ENCODE measurements around the gene UCHL3. TPM values are rescaled to one million over a fixed set of nuclear protein-coding genes. Genes with fewer than 3 reads are reported as not detected.

UCHL3 gene
- total RNA-seq, 2 experiments from 2014 or later: 24.8 to 25.4 TPM

GRCh38 chr13:75566658-75567057 is 17.1 kb downstream of the UCHL3 start:
- Mint-ChIP-seq H3K4me1 (no peaks in the 10 kb centered on the region), H3K27me3 (no peaks in the 10 kb centered on the region), H3K9me3 (no peaks in the 10 kb centered on the region), H3K36me3 (peaks cover 11% of the 10 kb centered on the region), H3K4me3 (no peak overlapping the region), H3K27ac (no peak overlapping the region)
- no peak for DNase-seq
- POLR2A ChIA-PET: no interaction called here
- ATAC-seq (ENCODE audit: low read depth): no peak

- Mint-ChIP-seq H3K9me3 (no peaks in the 10 kb centered on the region), H3K27me3 (no peaks in the 10 kb centered on the region), H3K4me3 (no peak overlapping the region), H3K4me1 (no peaks in the 10 kb centered on the region), H3K36me3 (peaks cover 34% of the 10 kb centered on the region), H3K27ac (no peak overlapping the region)
- DNase-seq (no peak), ATAC-seq (ENCODE audit: low read depth) (no peak)
- POLR2A ChIA-PET: no interaction called here
Observed at GRCh38 chr13:75569576-75569975, 20.0 kb downstream of the UCHL3 start.

DNA sequence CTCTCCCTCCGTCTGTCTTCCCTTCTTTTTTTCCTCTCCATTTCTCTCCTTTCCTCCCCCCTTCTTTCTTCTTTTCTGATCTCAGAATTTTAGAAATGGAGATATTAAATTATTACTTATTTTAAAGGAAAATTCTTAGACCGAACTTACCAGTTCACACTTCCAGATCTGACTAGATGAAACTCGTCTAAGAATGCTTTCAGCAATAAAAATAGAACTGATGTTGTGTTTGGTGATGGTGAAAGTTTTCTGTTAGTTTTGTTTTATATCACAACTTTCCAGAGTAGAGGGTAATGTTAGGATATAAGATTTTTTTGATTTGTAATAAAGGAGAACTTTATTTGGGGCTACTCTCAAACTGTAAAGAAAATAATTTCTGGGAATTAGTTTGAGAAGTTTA is 29.9 kb downstream of the UCHL3 start:
- POLR2A ChIA-PET: no interaction called here
- no peaks in the 10 kb centered on the region for H3K27me3 Mint-ChIP-seq
- no peak overlapping the region for H3K4me3 Mint-ChIP-seq
- DNase-seq (no peak), ATAC-seq (ENCODE audit: low read depth) (no peak)
- peaks cover 1% of the 10 kb centered on the region for H3K4me1 Mint-ChIP-seq
- H3K9me3 Mint-ChIP-seq: peaks cover 6% of the 10 kb centered on the region
- no peak overlapping the region for H3K27ac Mint-ChIP-seq
- peaks cover 40% of the 10 kb centered on the region for H3K36me3 Mint-ChIP-seq

DNA sequence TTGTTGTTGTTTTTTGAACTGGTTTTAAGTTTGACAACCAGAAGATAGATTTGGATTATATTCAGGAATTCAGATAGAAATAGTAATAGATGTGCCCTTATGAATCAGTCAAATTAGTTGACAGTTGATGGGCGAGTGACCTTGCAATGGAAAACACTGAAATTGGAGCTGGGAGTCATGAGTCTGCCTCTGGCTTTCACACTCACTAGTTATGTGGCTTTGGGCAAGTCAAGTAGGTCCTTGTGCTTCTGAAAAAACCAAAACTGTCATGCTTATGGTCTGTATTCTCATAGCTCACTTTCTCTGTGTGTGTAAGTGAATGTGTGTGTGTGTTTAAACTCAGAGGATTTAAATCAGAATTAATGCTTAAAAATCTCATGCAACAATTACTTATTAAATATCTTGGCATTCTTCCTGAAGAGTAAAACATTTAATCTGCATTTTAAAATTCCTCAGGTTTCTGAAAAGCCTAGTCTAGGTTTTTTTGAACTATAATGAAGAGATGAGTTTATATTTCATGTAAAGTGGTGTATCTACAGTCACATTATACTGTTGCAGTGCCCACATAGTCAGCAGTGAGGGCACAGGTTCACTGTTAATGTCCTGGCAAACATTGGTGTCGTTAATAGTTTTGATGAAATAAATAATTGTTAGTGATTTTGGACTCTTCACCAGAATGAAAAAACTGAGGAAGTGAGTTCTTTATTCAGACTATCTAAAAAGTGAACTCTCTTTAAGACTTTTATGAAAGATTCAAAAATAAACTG is 32.5 kb downstream of the UCHL3 start:
- Mint-ChIP-seq H3K27me3 (no peaks in the 10 kb centered on the region), H3K36me3 (peaks cover 36% of the 10 kb centered on the region), H3K9me3 (peaks cover 9% of the 10 kb centered on the region), H3K27ac (no peak overlapping the region), H3K4me3 (no peak overlapping the region), H3K4me1 (peaks cover 1% of the 10 kb centered on the region)
- no peak for ATAC-seq (ENCODE audit: low read depth)
- DNase-seq: no peak
- POLR2A ChIA-PET: no interaction called here

GRCh38 chr13:75583091-75583490 is 33.5 kb downstream of the UCHL3 start:
- POLR2A ChIA-PET: no interaction called here
- Mint-ChIP-seq H3K27me3 (no peaks in the 10 kb centered on the region), H3K9me3 (peaks cover 9% of the 10 kb centered on the region), H3K4me1 (peaks cover 1% of the 10 kb centered on the region), H3K27ac (no peak overlapping the region), H3K36me3 (peaks cover 39% of the 10 kb centered on the region), H3K4me3 (no peak overlapping the region)
- ATAC-seq (ENCODE audit: low read depth) (no peak), DNase-seq (no peak)

- ATAC-seq (ENCODE audit: low read depth) (no peak), DNase-seq (no peak)
- POLR2A ChIA-PET: no interaction called here
- peaks cover 44% of the 10 kb centered on the region for H3K36me3 Mint-ChIP-seq
- H3K27me3 Mint-ChIP-seq: no peaks in the 10 kb centered on the region
- H3K4me3 Mint-ChIP-seq: no peak overlapping the region
- H3K9me3 Mint-ChIP-seq: peaks cover 10% of the 10 kb centered on the region
- no peak overlapping the region for H3K27ac Mint-ChIP-seq
- no peaks in the 10 kb centered on the region for H3K4me1 Mint-ChIP-seq
Observed at GRCh38 chr13:75585153-75585552, 35.6 kb downstream of the UCHL3 start.

- DNase-seq (no peak), ATAC-seq (ENCODE audit: low read depth) (no peak)
- no peak overlapping the region for H3K4me3 Mint-ChIP-seq
- no peaks in the 10 kb centered on the region for H3K4me1 Mint-ChIP-seq
- H3K36me3 Mint-ChIP-seq: peaks cover 39% of the 10 kb centered on the region
- H3K9me3 Mint-ChIP-seq: peaks cover 11% of the 10 kb centered on the region
- H3K27me3 Mint-ChIP-seq: no peaks in the 10 kb centered on the region
- POLR2A ChIA-PET: no interaction called here
- H3K27ac Mint-ChIP-seq: no peak overlapping the region
Observed at GRCh38 chr13:75587679-75588078, 38.1 kb downstream of the UCHL3 start.

- Mint-ChIP-seq H3K27ac (no peak overlapping the region), H3K4me3 (no peak overlapping the region), H3K9me3 (no peaks in the 10 kb centered on the region), H3K36me3 (peaks cover 25% of the 10 kb centered on the region), H3K27me3 (no peaks in the 10 kb centered on the region), H3K4me1 (no peaks in the 10 kb centered on the region)
- DNase-seq (no peak), ATAC-seq (ENCODE audit: low read depth) (no peak)
- POLR2A ChIA-PET: no interaction called here
Observed at GRCh38 chr13:75596657-75597182, 47.1 kb downstream of the UCHL3 start.

DNA sequence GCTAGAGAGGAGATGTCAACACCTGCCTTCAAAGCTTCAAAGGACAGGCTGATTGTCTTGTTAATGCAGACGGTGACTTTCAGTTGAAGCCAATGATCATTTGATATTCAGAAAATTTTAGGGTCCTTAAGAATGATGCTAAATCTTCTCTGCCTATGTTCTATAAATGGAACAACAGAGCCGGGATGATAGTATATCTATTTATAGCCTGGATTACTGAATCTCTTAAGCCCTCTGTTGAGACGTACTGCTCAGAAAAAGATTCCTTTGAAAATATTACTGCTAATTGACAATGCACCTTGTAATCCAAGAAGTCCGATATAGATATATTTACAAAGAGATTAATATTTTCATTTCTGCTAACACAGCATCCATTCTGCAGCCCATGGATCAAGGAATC is 50.8 kb downstream of the UCHL3 start:
- Mint-ChIP-seq H3K36me3 (peaks cover 19% of the 10 kb centered on the region), H3K9me3 (no peaks in the 10 kb centered on the region), H3K27ac (no peak overlapping the region), H3K27me3 (no peaks in the 10 kb centered on the region), H3K4me1 (no peaks in the 10 kb centered on the region), H3K4me3 (no peak overlapping the region)
- DNase-seq (no peak), ATAC-seq (ENCODE audit: low read depth) (no peak)
- POLR2A ChIA-PET: no interaction called here

- POLR2A ChIA-PET: no interaction called here
- DNase-seq (no peak), ATAC-seq (ENCODE audit: low read depth) (no peak)
- no peak overlapping the region for H3K4me3 Mint-ChIP-seq
- no peak overlapping the region for H3K27ac Mint-ChIP-seq
- H3K4me1 Mint-ChIP-seq: no peaks in the 10 kb centered on the region
- no peaks in the 10 kb centered on the region for H3K9me3 Mint-ChIP-seq
- H3K36me3 Mint-ChIP-seq: peaks cover 21% of the 10 kb centered on the region
- H3K27me3 Mint-ChIP-seq: no peaks in the 10 kb centered on the region
Observed at GRCh38 chr13:75603038-75603437, 53.4 kb downstream of the UCHL3 start.

- H3K27ac Mint-ChIP-seq: no peak overlapping the region
- no peaks in the 10 kb centered on the region for H3K27me3 Mint-ChIP-seq
- POLR2A ChIA-PET: no interaction called here
- H3K36me3 Mint-ChIP-seq: peaks cover 13% of the 10 kb centered on the region
- no peak overlapping the region for H3K4me3 Mint-ChIP-seq
- no peaks in the 10 kb centered on the region for H3K9me3 Mint-ChIP-seq
- H3K4me1 Mint-ChIP-seq: no peaks in the 10 kb centered on the region
- DNase-seq: no peak
- no peak for ATAC-seq (ENCODE audit: low read depth)
Observed at GRCh38 chr13:75607447-75607846, 57.9 kb downstream of the UCHL3 start.

DNA sequence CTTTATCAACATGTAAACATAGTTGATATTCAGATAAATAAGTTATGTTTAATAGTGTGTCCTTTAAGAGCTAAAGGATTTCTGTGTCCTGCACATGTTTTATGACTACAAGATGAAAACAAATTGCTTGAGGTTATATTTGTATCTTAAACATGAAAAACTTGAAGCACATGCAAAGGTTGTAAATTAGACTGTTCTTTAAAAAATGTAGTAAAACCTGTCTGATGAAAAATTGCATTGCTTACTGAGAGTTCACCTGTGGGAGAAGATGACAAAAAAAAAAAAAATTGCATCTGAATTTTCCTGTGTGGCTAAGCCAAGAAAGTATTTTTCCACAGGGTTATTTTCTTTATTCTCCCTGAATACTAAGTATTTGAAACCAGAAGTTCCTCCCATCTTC is 60.9 kb downstream of the UCHL3 start:
- H3K4me3 Mint-ChIP-seq: no peak overlapping the region
- no peaks in the 10 kb centered on the region for H3K27me3 Mint-ChIP-seq
- H3K27ac Mint-ChIP-seq: no peak overlapping the region
- ATAC-seq (ENCODE audit: low read depth) (no peak), DNase-seq (no peak)
- H3K4me1 Mint-ChIP-seq: no peaks in the 10 kb centered on the region
- POLR2A ChIA-PET: no interaction called here
- peaks cover 16% of the 10 kb centered on the region for H3K36me3 Mint-ChIP-seq
- peaks cover 1% of the 10 kb centered on the region for H3K9me3 Mint-ChIP-seq

DNA sequence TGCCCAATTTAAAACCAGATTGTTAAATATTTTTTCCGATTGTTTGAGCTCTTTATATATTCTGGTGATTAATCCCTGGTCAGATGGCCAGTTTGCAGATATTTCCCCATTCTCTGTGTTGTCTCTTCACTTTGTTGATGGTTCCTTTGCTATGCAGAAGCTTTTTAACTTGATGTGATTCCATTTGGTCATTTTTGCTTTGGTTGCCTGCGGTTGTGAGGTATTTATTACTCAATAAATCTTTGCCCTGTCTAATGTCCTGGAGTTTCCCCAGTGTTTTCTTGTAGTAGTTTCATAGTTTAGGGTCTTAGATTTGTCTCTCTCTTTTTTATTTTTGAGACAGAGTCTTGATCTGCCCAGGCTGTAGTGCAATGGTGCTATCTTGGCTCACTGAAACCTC is 62.8 kb downstream of the UCHL3 start:
- Mint-ChIP-seq H3K27me3 (no peaks in the 10 kb centered on the region), H3K27ac (no peak overlapping the region), H3K9me3 (peaks cover 1% of the 10 kb centered on the region), H3K4me3 (no peak overlapping the region), H3K36me3 (peaks cover 13% of the 10 kb centered on the region), H3K4me1 (peaks cover 2% of the 10 kb centered on the region)
- ATAC-seq (ENCODE audit: low read depth): no peak
- no peak for DNase-seq
- POLR2A ChIA-PET: no interaction called here

DNA sequence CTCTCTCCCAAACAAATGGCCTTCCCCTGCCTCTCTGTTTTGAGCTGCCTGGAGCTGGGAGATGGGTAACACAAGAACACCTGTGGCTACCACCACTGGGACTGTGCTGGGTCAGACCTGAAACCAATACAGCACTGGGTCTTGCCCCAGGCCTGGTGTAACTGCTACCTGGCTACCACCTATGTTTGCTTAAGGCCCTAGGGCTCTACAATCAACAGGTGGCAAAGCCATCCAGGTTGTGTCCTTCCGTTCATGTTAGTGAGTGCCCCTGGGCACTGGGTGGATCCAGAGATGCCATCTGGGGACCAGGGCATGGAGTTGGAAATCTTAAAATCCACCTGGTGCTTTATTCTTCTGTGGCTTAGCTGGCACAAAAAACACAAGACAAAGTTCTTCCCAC is 67.6 kb downstream of the UCHL3 start:
- H3K27me3 Mint-ChIP-seq: no peaks in the 10 kb centered on the region
- peaks cover 1% of the 10 kb centered on the region for H3K9me3 Mint-ChIP-seq
- H3K4me3 Mint-ChIP-seq: no peak overlapping the region
- no peak overlapping the region for H3K27ac Mint-ChIP-seq
- peaks cover 15% of the 10 kb centered on the region for H3K36me3 Mint-ChIP-seq
- no peak for DNase-seq
- ATAC-seq (ENCODE audit: low read depth): no peak
- peaks cover 2% of the 10 kb centered on the region for H3K4me1 Mint-ChIP-seq
- POLR2A ChIA-PET: no interaction called here
